GM19328 (cell line): ENCODE results near the gene UNG.
A peak's percentile ranks its signal among the peaks of the same experiment; 100 is the strongest.

ENCODE experiments used
- ATAC-seq: cut with Tn5 transposase; IDR thresholded peaks from one replicate; pipeline ENCODE4 v1.9.1; 2021; ENCODE audit warnings: mild to moderate bottlenecking, moderate library complexity; ENCODE audit not compliant: unreplicated experiment

Gene UNG

DNA sequence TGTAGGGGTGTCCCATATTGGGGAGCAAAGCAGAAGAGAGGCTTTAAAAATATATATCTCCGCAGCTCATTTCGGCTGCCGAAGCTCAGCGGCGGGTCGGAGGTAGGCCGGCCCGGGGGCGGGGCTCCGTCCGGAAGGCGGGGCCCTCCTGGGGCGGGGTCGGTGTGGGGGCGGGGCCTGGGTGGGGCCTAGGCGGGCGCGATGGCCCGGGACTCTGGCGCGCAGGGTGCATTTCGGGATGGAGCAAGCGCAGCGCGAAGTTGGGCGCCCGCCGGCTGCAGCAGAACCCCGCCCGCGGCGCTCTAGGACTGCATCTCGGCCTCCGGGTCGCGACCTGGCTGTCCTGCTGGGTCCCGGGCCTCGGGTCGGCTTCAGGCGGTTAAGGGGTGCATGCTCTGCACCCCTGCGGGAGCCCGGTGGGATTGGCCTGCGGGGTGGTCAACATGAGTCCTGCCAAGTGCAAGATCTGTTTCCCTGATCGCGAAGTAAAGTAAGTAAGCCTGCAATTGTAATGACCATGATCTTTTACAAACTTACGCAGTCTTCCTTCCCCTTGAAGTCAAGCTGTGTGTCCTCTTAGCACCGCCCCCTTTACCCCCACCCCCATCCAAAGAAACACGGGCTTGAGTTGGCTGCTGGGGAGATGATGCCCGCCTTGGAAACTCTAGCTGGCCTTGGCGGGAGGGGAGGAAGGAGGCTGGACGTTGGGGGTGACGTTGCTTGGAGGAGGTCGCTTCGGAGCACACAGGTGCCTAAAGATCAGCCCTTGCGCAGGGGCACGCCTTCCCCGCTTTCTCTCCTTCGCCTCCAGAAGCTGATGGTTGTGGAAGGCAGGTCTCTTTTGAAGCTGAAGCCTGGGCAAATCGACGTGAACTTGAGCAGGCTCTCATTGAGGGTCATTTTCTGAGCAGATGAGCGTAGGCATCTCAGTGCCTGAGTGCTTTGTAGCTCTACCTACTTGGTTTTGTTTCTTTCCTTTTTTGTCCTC lies 57.3 kb downstream of the UNG start:
- ATAC-seq = peak; percentile 86

DNA sequence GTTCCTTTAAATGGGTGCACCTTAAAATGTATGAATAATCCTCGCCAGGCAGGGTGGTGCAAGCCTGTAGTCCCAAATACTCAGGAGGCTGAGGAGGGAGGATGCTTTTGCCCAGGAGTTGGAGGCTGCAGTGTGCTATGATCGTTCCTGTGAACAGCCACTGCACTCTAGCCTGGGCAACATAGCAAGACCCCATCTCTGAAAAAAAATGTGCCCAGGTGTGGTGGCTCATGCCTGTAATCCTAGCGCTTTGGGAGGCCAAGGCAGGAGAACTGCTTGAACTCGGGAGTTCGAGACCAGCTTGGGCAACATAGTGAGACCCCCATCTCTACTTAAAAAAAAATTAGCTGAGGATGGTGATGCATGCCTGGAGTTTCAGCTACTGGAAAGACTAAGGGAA lies 58.6 kb downstream of the UNG start:
- no peak for ATAC-seq

DNA sequence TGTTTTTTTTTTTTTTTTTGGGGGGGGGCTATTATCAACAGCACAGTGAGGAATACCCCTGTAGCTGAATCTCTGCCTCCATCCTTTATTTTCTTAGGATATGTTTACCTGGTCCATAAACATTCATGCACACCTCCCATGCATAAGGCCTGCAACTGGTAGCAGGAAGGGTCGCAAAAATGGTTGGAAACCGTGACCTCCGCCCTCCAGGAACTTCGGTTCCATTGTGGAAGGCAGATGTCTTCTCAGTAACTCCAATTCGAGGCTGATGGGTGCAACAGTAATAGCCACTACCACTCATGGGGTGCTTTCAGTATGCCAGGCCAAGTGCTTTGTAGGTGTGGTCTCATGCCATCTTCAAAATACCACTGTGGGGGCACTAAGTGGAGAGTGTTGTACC lies 59.2 kb downstream of the UNG start:
- no peak for ATAC-seq

DNA sequence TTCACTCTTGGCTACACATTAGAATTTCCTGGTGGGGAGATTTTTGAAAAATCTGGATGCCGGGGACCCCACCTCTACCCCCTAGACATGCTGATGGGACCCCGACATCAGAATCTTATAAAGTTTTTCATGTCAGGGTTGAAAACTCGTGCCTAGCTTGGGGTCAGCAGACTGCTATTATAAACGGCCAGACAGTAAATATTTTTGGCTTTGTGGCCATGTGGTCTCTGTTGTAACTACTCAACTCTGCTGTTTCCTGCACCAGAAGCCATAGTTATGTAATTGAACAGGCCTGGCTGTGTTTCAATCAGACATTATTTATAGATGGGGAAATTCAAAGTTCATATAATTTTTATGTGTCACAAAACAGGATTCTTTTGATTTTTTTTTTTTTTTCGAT lies 60.6 kb downstream of the UNG start:
- ATAC-seq = no peak

DNA sequence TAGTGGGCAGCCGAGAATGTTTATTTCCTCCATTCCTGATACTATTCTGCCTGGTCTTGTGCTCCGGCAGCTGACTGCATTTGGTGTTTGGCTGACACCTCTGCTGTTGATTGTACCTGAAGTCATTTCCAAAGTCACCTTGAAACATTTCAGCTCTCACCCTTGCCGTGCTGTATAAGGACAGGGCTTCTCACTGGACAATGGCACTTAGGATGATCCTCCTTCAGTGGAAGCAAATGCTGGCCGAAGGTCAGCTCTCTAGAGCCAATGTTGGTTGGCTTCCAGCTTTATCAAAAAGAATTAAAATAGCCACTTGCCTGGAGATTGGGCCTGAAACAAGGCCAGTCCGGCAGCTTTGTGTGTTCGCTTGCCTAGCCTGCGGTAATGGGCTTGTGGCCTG lies 63.0 kb downstream of the UNG start:
- ATAC-seq = no peak
